CD4-positive, alpha-beta T cell treated with Interleukin-6 at 100 ng/mL for 8 hours (primary cell): ENCODE data around the gene EDN3.

Experiments used
- DNase-seq: peaks from one replicate; pipeline ENCODE4 v3.0.0-alpha.2; 2020; ENCODE audit warnings: mixed read lengths, low spot score

Gene EDN3, protein sequence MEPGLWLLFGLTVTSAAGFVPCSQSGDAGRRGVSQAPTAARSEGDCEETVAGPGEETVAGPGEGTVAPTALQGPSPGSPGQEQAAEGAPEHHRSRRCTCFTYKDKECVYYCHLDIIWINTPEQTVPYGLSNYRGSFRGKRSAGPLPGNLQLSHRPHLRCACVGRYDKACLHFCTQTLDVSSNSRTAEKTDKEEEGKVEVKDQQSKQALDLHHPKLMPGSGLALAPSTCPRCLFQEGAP

GRCh38 chr20:59300333-59301081 is at the start of gene EDN3:
Gene EDN3 (plus strand): TSS chr20:59300611. CDS start chr20:59300813, 202 bp downstream.
- DNase-seq = no peak

GRCh38 chr20:59253325-59253724 is 47.1 kb upstream of the EDN3 start:
- peak; percentile 48 for DNase-seq

DNA sequence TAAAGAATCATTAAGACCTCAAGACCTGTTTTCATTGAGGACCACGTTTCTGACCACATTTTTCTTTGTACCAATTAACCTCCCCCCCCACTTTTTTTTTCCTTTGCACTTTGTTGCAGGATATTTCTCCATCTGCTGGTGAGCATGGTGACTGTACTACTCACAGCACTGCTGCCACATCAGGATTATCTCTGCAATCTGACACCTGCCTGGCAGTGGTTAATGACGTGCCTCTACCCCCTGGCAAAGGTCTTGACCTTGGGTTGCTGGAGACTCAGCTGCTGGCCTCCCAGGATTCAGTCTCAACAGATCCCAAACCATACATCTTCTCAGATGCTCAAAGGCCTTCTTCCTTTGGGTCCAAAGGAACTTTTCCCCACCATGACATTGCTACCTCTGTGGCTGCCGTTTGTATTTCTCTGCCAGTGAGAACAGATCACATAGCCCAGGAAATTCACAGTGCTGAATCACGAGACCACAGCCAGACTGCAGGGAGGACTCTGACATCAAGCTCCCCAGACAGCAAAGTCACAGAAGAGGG is 46.6 kb upstream of the EDN3 start:
- DNase-seq = peak; percentile 33

GRCh38 chr20:59255256-59255655 is 45.2 kb upstream of the EDN3 start:
- no peak for DNase-seq

- peak; percentile 35 for DNase-seq
Measured at GRCh38 chr20:59258221-59258621, 42.2 kb upstream of the EDN3 start.

DNA sequence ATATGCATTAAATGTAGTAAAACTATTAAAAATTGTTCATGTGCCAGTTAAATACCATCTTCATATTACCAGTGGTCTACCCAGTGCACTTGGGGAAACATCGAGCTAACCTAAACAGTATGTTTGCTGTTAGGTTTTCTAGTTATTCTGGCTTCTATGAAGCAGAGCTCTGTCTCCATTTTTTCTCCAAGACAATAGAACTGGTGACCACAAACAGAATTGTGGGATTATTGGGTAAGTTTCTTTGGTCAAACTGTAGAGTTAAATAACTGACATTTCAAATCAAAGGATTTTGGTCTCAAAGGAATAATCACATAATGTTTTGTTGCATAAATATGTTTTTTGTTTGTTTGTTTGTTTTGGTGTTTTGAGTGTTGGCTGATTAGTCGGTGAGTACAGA is 40.5 kb upstream of the EDN3 start:
- DNase-seq = no peak

DNA sequence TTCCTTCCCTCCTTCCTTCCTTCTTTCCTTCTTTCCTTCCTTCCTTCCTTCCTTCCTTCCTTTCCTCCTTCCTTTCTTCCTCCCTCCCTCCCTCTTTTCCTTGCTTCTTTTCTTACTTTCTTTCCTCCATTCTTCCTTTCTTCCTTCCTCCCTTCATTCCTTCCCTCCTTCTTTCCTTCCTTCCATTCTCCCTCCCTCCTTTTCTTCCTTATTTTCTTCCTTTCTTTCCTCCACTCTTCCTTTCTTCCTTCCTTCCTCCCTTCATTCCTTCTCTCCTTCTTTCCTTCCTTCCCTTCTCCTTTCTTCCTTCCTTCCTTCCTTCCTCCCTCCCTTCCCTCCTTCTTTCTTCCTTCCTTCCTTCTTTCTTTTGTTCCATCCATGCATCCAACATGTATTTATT is 35.1 kb upstream of the EDN3 start:
- no peak for DNase-seq

DNA sequence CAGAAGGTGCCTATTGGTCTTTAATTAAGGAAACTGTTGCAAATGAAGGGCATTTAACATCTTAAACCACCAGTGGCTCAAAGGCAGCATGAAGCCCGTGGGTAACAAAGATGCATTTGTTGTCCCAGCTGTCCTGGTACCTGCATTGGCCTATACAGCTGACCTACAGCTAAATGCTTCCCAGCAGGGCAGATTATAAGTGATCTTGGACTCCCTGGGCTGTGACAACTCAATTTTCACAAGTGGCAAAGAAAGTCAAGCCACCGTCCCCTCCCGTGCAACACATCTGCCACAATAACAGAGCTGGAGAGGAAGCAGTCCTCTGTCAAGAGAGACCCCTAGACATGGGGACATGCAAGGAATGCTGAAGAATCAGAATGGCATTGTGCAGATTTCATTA is 31.5 kb upstream of the EDN3 start:
- DNase-seq = no peak

GRCh38 chr20:59269411-59270025 is 30.9 kb upstream of the EDN3 start:
- DNase-seq = no peak

- no peak for DNase-seq
Measured at GRCh38 chr20:59270380-59270779, 30.0 kb upstream of the EDN3 start.

- DNase-seq = no peak
Measured at GRCh38 chr20:59273739-59274357, 26.6 kb upstream of the EDN3 start.

DNA sequence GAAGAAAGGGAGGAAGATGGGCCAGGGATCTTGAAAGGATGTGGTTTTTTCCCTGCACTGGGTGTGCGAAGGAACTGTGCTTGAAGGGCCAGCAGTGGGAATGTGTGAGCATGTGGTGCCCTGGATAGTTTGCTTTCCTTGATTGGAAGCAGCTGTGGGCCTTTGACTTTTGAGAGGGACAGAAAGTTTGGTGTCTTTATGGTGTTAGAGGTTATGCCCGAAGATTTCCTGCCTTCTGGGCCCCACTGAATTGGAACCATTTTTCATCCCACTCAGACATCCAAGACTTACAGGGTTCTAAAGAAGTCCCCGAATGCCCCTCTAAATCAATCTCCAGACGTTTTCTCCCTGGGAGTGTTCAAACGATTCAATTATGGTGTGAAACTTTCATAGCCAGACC is 23.5 kb upstream of the EDN3 start:
- no peak for DNase-seq

- no peak for DNase-seq
Measured at GRCh38 chr20:59284470-59284869, 15.9 kb upstream of the EDN3 start.

- no peak for DNase-seq
Measured at GRCh38 chr20:59289994-59290393, 10.4 kb upstream of the EDN3 start.

DNA sequence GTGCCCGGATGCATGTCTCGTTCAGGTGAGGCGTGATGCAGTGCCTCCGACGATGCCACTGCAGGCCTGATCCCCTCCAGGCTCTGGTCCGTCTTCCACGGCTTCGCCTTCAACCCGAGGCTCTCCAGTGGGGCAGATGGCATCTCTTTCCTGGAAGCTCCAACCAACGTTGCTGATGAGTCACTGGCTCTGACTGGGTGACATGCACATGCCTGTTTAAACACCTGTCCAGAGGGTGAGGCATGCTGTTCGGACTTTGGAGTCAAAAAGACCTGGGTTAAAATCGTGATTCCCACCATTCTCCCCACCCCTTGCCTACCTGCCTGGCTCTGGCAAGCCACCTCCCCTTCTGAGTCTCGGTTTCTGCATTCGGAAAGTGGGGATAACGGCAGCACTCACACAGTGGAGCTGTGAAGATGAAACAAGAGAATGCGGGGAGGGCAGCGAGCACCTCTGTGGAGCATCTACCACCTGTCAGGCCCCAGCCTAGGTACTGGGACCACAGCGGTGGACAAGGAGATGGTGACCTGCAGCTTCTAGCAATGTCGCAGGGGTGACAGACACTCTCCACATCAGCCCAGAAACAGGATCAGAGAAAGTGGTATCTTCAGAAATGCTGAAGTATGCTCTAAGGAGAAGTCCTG is 8.5 kb upstream of the EDN3 start:
- DNase-seq = no peak

DNA sequence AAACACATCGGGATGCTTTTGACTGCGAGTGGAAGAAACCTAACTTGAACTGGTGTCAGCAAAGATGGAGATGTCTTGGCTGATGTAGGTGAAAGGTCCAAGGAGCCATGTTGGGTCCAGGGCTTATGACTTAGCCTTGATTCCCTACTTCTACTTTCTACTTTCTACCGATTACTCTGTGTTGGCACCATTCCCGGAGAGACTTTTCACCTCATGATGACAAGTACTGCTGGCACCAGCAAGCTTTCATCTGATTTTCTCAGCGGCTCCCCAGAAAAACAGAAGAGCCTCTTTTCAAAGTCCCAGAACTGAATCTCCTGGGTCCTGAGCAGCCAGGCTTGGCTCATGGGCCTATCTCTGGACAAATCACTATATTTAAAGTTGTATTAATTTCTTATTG is 4.9 kb upstream of the EDN3 start:
- no peak for DNase-seq

GRCh38 chr20:59297686-59298085 is 2.7 kb upstream of the EDN3 start:
- DNase-seq = no peak

- no peak for DNase-seq
Measured at GRCh38 chr20:59299945-59300332, 472 bp upstream of the EDN3 start.

GRCh38 chr20:59301343-59302007 is 1.1 kb downstream of the EDN3 start:
- no peak for DNase-seq

GRCh38 chr20:59305908-59306655 is 5.7 kb downstream of the EDN3 start:
- no peak for DNase-seq

GRCh38 chr20:59307270-59307669 is 6.9 kb downstream of the EDN3 start:
- DNase-seq = no peak
